Neural cell (in vitro differentiated cells): Measurements from ENCODE around the gene KCNJ1.

Experiments used
- EP300 ChIP-seq: fragments of 450-650 bp; conservative IDR thresholded peaks from 2 replicates; pipeline ENCODE4 v1.6.1; 2014; ENCODE audit warnings: antibody characterized with exemption, mild to moderate bottlenecking, moderate library complexity; ENCODE audit not compliant: poor library complexity, severe bottlenecking
- EZH2 ChIP-seq: fragments of 200-600, 300-800 bp; shearing (Covaris generic), sonication (generic); IDR thresholded peaks from 2 replicates; pipeline ENCODE4 v1.6.1; 2014; ENCODE audit warnings: antibody characterized with exemption, low read length, borderline replicate concordance, mild to moderate bottlenecking; ENCODE audit not compliant: insufficient read depth, poor library complexity, severe bottlenecking
- POLR2AphosphoS5 ChIP-seq: IDR thresholded peaks from 2 replicates; pipeline ENCODE4 v1.6.1; 2012
- RAD21 ChIP-seq: fragments of 450-650 bp; conservative IDR thresholded peaks from 2 replicates; pipeline ENCODE4 v1.6.1; 2014; ENCODE audit warnings: antibody characterized with exemption, mild to moderate bottlenecking, moderate library complexity
- TAF1 ChIP-seq: IDR thresholded peaks from 2 replicates; pipeline ENCODE4 v1.6.1; 2012; ENCODE audit warnings: low read depth
- TF ChIP-seq, protein P1 (sequence below): fragments of 450-650 bp; IDR thresholded peaks from 2 replicates; pipeline ENCODE4 v1.5.1; 2014; ENCODE audit warnings: antibody characterized with exemption, mild to moderate bottlenecking, moderate library complexity; ENCODE audit not compliant: poor library complexity, severe bottlenecking
- TF ChIP-seq, protein P2 (sequence below): IDR thresholded peaks from 2 replicates; pipeline ENCODE4 v1.6.1; 2012; ENCODE audit warnings: borderline replicate concordance

DNA sequence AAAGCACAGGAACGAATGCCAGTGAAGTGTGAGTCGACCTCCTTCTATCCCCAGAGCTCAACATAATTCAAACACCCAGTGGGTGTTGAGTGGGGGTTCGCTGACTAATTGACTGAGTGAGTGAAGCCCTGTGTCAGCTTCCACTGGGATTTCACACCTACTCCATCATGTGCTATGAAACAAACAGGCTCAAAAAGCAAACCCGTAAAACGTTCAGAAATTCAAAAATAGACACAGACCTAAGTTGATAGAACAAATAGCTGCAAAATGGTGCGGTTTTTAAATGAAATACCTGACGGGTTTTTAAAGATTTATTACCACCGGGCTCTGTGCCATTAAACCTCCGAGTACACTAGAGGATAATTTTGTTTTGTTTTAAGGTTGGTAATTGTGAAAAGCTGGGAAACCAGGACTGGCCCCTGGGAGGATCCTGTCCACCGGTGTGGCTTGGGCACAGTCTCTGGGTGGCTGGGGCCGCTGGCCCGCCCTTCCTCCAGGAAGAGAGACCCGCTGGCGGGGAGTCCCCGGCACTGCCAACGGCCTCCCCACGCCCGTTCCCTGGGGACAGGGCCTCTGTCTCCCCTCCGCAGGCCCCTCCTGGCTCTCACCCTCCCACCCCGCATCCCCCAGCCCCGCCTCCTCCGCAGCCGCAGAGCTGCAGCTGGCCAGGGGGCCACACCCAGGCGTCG, 37.7 kb upstream of the KCNJ1 start:
- no peak for TF ChIP-seq POLR2AphosphoS5
- TF ChIP-seq, protein P1, sequence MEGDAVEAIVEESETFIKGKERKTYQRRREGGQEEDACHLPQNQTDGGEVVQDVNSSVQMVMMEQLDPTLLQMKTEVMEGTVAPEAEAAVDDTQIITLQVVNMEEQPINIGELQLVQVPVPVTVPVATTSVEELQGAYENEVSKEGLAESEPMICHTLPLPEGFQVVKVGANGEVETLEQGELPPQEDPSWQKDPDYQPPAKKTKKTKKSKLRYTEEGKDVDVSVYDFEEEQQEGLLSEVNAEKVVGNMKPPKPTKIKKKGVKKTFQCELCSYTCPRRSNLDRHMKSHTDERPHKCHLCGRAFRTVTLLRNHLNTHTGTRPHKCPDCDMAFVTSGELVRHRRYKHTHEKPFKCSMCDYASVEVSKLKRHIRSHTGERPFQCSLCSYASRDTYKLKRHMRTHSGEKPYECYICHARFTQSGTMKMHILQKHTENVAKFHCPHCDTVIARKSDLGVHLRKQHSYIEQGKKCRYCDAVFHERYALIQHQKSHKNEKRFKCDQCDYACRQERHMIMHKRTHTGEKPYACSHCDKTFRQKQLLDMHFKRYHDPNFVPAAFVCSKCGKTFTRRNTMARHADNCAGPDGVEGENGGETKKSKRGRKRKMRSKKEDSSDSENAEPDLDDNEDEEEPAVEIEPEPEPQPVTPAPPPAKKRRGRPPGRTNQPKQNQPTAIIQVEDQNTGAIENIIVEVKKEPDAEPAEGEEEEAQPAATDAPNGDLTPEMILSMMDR: no peak
- TF ChIP-seq EP300: no peak
- no peak for TF ChIP-seq EZH2
- TF ChIP-seq, protein P2, sequence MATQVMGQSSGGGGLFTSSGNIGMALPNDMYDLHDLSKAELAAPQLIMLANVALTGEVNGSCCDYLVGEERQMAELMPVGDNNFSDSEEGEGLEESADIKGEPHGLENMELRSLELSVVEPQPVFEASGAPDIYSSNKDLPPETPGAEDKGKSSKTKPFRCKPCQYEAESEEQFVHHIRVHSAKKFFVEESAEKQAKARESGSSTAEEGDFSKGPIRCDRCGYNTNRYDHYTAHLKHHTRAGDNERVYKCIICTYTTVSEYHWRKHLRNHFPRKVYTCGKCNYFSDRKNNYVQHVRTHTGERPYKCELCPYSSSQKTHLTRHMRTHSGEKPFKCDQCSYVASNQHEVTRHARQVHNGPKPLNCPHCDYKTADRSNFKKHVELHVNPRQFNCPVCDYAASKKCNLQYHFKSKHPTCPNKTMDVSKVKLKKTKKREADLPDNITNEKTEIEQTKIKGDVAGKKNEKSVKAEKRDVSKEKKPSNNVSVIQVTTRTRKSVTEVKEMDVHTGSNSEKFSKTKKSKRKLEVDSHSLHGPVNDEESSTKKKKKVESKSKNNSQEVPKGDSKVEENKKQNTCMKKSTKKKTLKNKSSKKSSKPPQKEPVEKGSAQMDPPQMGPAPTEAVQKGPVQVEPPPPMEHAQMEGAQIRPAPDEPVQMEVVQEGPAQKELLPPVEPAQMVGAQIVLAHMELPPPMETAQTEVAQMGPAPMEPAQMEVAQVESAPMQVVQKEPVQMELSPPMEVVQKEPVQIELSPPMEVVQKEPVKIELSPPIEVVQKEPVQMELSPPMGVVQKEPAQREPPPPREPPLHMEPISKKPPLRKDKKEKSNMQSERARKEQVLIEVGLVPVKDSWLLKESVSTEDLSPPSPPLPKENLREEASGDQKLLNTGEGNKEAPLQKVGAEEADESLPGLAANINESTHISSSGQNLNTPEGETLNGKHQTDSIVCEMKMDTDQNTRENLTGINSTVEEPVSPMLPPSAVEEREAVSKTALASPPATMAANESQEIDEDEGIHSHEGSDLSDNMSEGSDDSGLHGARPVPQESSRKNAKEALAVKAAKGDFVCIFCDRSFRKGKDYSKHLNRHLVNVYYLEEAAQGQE: no peak
- TF ChIP-seq TAF1: no peak
- TF ChIP-seq RAD21: no peak
